ENCODE data around the gene WRAP73.
"Not testable (repeated sequence)": the region's sequence is repeated elsewhere in the genome, so short reads cannot be mapped to it uniquely, and the experiment has no call there.

The WRAP73 gene

DNA sequence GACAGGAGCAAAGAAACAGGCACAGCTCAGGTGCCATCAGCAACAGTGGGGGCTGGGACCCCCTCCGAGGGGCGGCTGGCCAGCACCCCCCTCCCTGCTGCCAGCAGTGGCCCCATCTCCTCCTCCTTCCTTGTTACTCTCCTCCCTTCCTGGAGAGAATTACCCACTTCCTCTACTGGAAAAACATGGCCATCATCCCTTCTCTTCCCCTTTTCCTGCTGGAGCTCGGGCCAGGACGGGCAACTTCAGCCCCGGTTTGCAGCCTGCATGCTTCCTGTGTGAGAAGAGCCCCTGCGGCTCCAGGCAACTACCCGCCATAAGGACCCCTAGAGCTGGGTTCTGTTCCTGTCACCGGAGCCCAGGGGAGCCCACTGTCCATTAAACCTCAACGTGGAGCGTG is 56.2 kb downstream of the WRAP73 start:
- DNase-seq = no peak

DNA sequence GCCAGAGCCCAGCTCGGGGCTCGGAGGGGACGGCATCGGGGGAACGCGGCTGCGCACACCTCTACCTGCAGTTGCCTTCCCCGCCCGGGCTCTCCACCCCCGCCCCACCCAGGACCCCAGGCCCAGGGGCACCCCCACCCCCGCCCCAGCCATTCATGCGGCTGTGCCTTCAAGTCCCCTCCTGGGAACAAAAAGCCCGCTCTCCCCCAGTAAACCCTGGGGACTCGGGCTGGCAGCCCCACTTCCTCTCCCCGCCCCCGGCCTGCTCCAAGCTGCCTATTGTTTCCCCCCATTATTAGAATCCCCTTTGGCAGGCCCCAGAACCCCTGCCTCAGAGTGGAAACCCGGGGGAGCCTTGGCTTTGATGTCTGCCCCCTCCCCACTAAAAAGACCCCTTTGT is 56.6 kb downstream of the WRAP73 start:
- DNase-seq = no peak

DNA sequence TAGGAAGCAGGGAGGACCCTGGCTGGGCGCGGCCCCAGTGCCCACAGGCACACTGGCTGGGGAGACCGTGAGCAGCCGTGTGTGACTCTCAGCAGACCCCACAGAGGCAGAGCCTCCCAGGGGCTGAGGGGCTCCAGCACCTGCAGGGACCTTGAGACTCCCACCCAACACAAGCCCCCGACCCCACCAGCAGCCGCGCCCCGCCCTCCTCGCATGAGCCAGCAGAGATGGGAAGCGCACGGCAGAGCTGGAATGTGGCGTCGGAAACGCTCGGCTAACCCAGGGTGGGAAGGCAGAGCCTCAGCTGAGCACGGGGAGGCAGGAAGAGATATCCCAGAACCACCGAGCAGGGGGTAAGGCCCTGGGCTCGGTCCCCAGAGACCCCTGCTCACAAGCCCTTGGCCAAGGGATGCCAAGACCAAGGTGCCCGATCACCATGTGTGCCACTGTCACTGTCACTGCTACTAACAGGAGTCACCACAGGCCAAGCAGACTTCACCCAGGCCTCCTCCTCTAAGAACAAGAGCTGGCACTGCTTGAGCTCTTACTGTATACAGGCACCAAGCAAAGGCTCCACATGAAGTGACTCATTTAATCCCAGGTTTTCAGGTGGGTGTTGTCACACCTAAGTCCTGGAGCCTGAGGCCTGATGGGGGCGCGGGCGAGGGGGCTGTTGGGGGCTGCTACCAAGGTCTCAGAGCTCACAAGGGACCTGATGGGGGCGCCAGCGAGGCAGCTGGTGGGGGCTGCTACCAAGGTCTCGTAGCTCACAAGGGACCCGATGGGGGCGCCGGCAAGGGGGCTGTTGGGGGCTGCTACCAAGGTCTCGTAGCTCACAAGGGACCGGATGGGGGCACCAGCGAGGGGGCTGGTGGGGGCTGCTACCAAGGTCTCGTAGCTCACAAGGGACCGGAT is 58.7 kb downstream of the WRAP73 start:
- no peak for DNase-seq

DNA sequence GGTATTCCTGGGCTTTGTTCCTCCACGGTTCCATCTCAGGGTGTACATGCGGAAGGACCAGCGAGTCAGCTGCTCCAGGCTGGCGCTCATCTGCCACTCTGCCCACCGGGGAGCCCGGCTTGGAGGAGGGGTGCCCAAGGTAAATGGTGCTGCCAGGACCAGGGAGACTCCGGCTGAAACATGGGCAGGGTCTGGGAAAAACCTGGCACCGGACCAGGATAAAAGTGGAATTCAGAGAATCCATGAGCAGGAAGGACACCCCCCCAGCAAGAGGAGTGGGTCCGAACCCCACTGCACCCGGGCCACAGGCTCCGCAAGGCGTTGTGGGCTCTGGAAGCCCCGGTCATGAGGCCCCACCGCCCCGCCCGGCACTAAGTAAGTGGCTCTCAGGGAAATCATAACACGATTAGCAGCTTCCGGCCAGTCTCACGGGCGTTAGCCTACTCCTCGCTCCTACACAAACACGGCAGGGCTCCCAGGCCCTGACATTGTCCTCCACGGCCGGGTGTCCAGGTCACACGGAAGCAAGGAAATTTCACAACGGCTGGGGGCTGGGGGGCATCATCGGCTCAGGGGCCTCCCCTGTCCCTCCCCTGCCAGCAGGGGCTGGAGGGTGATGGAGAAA is 59.7 kb downstream of the WRAP73 start:
- DNase-seq = no peak

DNA sequence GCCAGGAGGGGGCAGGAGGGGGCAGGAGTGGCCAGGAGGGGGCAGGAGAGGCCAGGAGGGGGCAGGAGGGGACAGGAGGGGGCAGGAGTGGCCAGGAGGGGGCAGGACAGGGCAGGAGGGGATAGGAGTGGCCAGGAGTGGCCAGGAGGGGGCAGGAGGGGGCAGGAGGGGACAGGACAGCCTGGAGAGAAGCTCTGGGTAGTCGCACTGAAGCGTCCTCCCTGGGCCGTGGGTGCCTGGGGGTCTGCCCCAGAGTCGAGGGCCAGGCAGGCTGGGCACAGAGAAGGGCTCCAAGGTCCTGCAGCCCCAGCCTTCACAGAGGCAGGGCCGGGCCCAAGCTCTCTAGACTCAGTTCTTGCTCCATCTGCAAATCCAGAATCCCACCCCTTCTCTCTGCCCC is 61.5 kb downstream of the WRAP73 start:
- no peak for DNase-seq

DNA sequence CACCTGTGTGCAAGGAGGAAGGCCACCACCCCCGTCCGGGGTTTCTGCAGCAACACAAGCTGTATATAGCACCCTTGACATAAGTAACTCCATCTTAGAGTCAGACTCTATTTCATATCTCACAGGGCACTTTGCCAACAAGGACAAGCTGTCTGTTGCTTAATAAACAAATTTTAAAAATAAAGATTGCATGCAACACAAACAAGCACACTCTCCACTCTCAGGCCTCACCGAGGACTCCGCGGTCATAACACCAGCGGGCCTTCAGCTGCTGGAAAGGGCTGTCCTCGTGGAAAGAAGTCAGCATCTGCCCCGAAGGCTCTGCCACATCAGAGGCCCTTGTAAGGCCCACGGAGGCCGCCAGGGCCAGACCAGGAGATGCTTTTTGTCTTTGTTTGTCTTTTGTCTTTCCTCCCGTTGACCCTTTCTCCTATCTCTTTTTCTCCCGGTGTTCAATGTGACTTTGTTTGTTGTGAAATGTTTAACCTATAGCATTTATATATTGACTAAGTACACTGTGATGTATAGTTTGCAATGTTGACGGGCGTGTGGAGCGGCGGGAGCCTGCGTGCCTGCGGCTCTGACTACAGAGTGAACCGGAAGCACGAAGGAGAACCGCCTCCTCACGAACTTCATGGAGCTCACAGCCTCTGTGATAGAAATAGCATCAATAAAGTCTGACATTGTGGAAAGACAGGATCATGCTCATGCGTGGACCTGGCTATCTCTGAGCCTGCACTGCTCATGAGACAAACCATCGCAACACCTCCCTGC is 62.7 kb downstream of the WRAP73 start:
- no peak for DNase-seq

DNA sequence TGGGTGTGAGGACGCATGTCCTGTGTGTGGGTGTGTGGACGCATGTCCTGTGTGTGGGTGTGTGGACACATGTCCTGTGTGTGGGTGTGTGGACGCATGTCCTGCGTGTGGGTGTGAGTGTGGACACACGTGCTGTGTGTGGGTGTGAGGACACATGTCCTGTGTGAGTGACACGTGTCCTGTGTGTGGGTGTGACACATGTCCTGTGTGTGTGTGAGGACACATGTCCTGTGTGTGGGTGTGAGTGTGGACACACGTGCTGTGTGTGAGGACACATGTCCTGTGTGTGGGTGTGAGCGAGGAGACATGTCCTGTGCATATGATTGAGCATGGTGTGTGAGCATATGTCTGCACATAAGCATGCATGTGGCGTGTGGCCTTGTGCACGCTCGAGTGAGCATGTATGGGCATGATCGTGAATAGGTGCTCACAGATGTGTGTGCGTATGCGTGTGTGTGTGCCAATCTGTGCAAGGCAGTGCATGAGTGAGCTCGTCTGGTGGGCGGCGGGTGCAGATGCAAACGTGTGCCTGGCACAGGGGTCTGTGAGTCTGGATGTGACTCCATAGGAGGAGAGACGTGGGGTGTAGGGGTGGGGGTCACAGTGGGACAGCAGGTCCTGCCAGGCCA is 63.8 kb downstream of the WRAP73 start:
- no peak for DNase-seq

DNA sequence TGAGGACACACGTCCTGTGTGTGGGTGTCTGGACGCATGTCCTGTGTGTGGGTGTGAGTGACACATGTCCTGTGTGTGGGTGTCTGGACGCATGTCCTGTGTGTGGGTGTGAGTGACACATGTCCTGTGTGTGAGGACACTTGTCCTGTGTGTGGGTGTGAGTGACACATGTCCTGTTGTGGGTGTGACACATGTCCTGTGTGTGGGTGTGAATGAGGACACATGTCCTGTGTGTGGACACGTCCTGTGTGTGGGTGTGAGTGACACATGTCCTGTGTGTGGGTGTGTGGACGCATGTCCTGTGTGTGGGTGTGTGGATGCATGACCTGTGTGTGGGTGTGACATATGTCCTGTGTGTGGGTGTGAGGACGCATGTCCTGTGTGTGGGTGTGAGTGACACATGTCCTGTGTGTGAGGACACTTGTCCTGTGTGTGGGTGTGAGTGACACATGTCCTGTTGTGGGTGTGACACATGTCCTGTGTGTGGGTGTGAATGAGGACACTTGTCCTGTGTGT is 64.5 kb downstream of the WRAP73 start:
- DNase-seq = peak; percentile 4

DNA sequence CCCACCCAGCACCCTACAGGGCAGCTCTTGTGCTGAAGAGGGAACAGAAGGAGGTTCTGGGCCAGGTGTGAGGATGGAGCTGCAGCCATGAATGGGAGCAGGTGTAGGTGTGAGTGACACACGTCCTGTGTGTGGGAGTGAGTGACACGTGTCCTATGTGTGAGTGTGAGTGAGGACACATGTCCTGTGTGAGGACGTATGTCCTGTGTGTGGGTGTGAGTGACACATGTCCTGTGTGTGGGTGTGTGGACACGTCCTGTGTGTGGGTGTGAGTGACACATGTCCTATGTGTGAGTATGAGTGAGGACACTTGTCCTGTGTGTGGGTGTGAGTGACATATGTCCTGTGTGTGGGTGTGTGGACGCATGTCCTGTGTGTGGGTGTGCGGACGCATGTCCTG is 65.0 kb downstream of the WRAP73 start:
- peak; percentile 39 for DNase-seq

DNA sequence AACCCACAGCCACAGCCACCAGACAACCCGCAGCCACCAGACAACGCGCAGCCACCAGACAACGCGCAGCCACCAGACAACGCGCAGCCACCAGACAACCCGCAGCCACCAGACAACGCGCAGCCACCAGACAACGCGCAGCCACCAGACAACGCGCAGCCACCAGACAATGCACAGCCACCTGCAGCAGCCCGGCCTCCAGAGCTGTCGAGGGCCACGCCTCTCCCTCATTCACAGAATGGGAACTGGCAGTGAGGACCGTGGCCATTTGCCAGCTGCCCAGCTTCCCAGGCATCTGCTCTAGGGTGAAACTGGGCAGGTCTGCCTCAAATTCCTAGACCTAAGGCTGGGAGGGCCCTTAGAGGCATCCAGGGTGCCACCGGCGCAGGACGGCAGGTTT is 66.2 kb downstream of the WRAP73 start:
- DNase-seq = not testable (repeated sequence)

DNA sequence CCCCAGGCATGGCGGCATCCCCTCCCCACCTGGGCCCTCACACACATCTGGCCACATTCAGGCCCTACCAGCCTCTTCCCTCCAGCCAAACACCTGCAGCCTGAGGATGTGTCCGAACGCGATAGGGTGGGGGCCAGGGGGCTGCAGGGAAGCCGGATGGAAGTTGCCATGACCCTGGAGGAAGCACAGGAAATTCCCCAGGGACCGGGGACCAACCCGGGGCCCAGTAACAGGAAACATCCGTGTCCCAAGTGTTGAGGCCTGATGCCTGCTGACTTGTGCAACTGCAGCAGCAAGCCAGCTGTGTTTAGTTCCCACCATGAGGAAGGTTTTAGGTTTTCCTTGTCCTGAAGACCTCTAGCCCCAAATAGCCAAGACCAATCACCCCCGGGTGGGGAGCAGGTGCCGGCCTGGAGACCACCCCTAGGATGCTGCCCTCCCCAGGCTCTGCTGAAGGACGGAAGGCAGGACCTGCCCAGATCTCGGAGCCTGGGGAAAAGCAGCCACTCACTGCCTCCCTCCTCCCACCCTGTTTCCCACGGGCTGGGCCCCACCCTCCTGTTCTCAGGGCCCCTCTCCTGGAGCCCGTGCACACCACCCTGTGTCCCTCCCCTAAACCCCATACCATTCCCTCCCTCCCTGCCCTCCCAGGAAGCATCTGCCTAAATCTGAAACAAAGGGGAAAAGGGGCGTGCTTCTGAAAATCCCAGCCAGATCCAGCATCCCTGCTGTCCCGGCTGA is 68.4 kb downstream of the WRAP73 start:
- DNase-seq = no peak
